CD8-positive, alpha-beta memory T cell (primary cell): ENCODE results near the gene STOM. TPM values are rescaled to one million over a fixed set of nuclear protein-coding genes. Genes with fewer than 3 reads are reported as not detected.
A peak's percentile ranks its signal among the peaks of the same experiment; 100 is the strongest.

ENCODE experiments used
- CTCF ChIA-PET: fragments of 350-600 bp; sonication (Branson Sonifier 250); formaldehyde crosslinking; loops from one replicate; lab custom pipeline; 2021; ENCODE audit warnings: antibody characterized with exemption; lab: Charles Lee
- POLR2A ChIA-PET: fragments of 350-600 bp; sonication (Branson Sonifier 250); formaldehyde crosslinking; loops from one replicate; lab custom pipeline; 2021; ENCODE audit warnings: antibody characterized with exemption; lab: Charles Lee
- DNase-seq, 5 donors: peaks; one replicate each; pipeline versions ENCODE4 v3.0.0 to v3.0.0-alpha.2; 2020 to 2022; ENCODE audit warnings: mixed read lengths in 1 of 5
- H3K27ac ChIP-seq: one replicate; pipeline ENCODE4 v1.7.0; 2013; ENCODE audit warnings: low read depth, mild to moderate bottlenecking, low read length, moderate library complexity
- H3K27me3 ChIP-seq: 2 replicates; pipeline ENCODE4 v1.7.0; 2013; ENCODE audit warnings: low read length, mild to moderate bottlenecking; ENCODE audit not compliant: insufficient read depth, poor library complexity, severe bottlenecking
- H3K36me3 ChIP-seq: 2 replicates; pipeline ENCODE4 v1.7.0; 2013; ENCODE audit warnings: mild to moderate bottlenecking, low read length, moderate library complexity; ENCODE audit not compliant: insufficient read depth
- H3K4me1 ChIP-seq: 2 replicates; pipeline ENCODE4 v1.7.0; 2013; ENCODE audit warnings: mild to moderate bottlenecking, low read length, moderate library complexity; ENCODE audit not compliant: insufficient read depth
- H3K4me3 ChIP-seq: 2 replicates; pipeline ENCODE4 v1.7.0; 2013; ENCODE audit warnings: mild to moderate bottlenecking, low read length
- H3K9me3 ChIP-seq: 2 replicates; pipeline ENCODE4 v1.7.0; 2013; ENCODE audit warnings: mild to moderate bottlenecking, low read length
- H3K27ac Mint-ChIP-seq, 8 donors: one replicate each; pipeline ENCODE4 v1.8.0; 2020 to 2021; ENCODE audit warnings: mixed read lengths in 8 of 8, mild to moderate bottlenecking in 6 of 8, inconsistent platforms in 3 of 8, moderate library complexity in 3 of 8
- H3K27me3 Mint-ChIP-seq, 2 donors: one replicate each; pipeline ENCODE4 v1.8.0; 2020 to 2021; ENCODE audit warnings: mixed read lengths in 2 of 2, mild to moderate bottlenecking in 1 of 2, moderate library complexity in 1 of 2
- H3K36me3 Mint-ChIP-seq, 3 donors: one replicate each; pipeline ENCODE4 v1.8.0; 2020 to 2021; ENCODE audit warnings: mixed read lengths in 3 of 3, inconsistent platforms in 1 of 3, mild to moderate bottlenecking in 1 of 3
- H3K4me1 Mint-ChIP-seq, 3 donors: one replicate each; pipeline ENCODE4 v1.8.0; 2020 to 2021; ENCODE audit warnings: mixed read lengths in 3 of 3, inconsistent platforms in 1 of 3, mild to moderate bottlenecking in 1 of 3
- H3K4me3 Mint-ChIP-seq, 7 donors: one replicate each; pipeline ENCODE4 v1.8.0; 2020 to 2021; ENCODE audit warnings: mixed read lengths in 7 of 7, mild to moderate bottlenecking in 6 of 7, moderate library complexity in 4 of 7, inconsistent platforms in 2 of 7
- H3K9me3 Mint-ChIP-seq, 5 donors: one replicate each; pipeline ENCODE4 v1.8.0; 2020 to 2022; ENCODE audit warnings: mixed read lengths in 5 of 5, mild to moderate bottlenecking in 3 of 5, moderate library complexity in 2 of 5, inconsistent platforms in 1 of 5
- polyA plus RNA-seq: library from polyadenylated mRNA; unstranded; fragments of 300-500 nt; fragmentation: Illumina TruSeq; gene quantifications from one replicate; pipeline ENCODE4 v1.2.3, GENCODE V29; 2021
- total RNA-seq, 2 experiments: library from RNA; stranded (reverse); gene quantifications; one replicate each; pipeline ENCODE4 v1.2.3, GENCODE V29; 2021

The STOM gene
- total and polyA plus RNA-seq, 3 experiments from 2014 or later = 63.0 to 315 (median 67.3) TPM

GRCh38 chr9:121354141-121354540, 15.9 kb downstream of the STOM start:
- Mint-ChIP-seq H3K27me3 (no peaks in the 10 kb centered on the region), H3K27ac (peak overlapping the region; percentile 36 to 95 (median 76)), H3K4me3 (peak overlapping the region; percentile 24 to 79 (median 67)), H3K36me3 (peaks cover 3 to 58% (median 26%) of the 10 kb centered on the region in 3 donors), H3K9me3 (no peaks in the 10 kb centered on the region), H3K4me1 (peaks cover 78 to 95% (median 89%) of the 10 kb centered on the region in 3 donors)
- Histone ChIP-seq H3K36me3 (peaks cover 9% of the 10 kb centered on the region), H3K9me3 (no peaks in the 10 kb centered on the region), H3K27me3 (no peaks in the 10 kb centered on the region), H3K4me3 (no peak overlapping the region), H3K4me1 (peaks cover 70% of the 10 kb centered on the region), H3K27ac (peak overlapping the region; percentile 27)
- ChIA-PET POLR2A (interaction anchor here (1.0 to 1.6 kb wide), 5 partner anchors 13 to 19 kb away, joined by 4 to 16 read pairs (median 5); no protein-coding TSS in a partner anchor), CTCF (interaction anchor here (0.5 to 3.5 kb wide), 9 partner anchors 10 to 600 kb away, joined by 3 to 27 read pairs (median 3); no protein-coding TSS in a partner anchor)
- no peak for DNase-seq

- peaks cover 71 to 89% (median 82%) of the 10 kb centered on the region in 3 donors for H3K4me1 Mint-ChIP-seq
- Histone ChIP-seq H3K9me3 (no peaks in the 10 kb centered on the region), H3K4me3 (peak overlapping the region; percentile 17), H3K27ac (peak overlapping the region; percentile 27), H3K36me3 (peaks cover 16% of the 10 kb centered on the region), H3K27me3 (no peaks in the 10 kb centered on the region), H3K4me1 (peaks cover 63% of the 10 kb centered on the region)
- peaks cover 3 to 64% (median 27%) of the 10 kb centered on the region in 3 donors for H3K36me3 Mint-ChIP-seq
- ChIA-PET POLR2A (interaction anchor here (0.5 to 1.6 kb wide), 8 partner anchors 11 to 652 kb away, joined by 3 to 16 read pairs (median 4); partner anchors contain the start of gene RAB14), CTCF (interaction anchor here (0.5 to 3.5 kb wide), 9 partner anchors 11 to 599 kb away, joined by 3 to 27 read pairs (median 3); no protein-coding TSS in a partner anchor)
- H3K9me3 Mint-ChIP-seq = no peaks in the 10 kb centered on the region
- H3K27me3 Mint-ChIP-seq = no peaks in the 10 kb centered on the region
- H3K27ac Mint-ChIP-seq = peak overlapping the region; percentile 36 to 95 (median 76)
- H3K4me3 Mint-ChIP-seq = peak overlapping the region; percentile 62 to 79 (median 73)
- DNase-seq = peak; percentile 39 to 86 (median 67)
Observed at GRCh38 chr9:121353241-121354061, 16.6 kb downstream of the STOM start.

GRCh38 chr9:121350993-121351561, 19.0 kb downstream of the STOM start:
- no peak overlapping the region for H3K27ac ChIP-seq
- no peak overlapping the region for H3K4me3 ChIP-seq
- H3K36me3 ChIP-seq = peaks cover 37% of the 10 kb centered on the region
- Mint-ChIP-seq H3K36me3 (peaks cover 9 to 83% (median 37%) of the 10 kb centered on the region in 3 donors), H3K4me1 (peaks cover 58 to 77% (median 74%) of the 10 kb centered on the region in 3 donors), H3K27me3 (no peaks in the 10 kb centered on the region), H3K27ac (peak overlapping the region in 1 of 8 donors; percentile 7), H3K9me3 (no peaks in the 10 kb centered on the region), H3K4me3 (peak overlapping the region in 1 of 7 donors; percentile 4)
- no peak for DNase-seq
- ChIA-PET POLR2A (no interaction called here), CTCF (interaction anchor here (1.0 to 4.5 kb wide), 3 partner anchors 19 to 48 kb away, joined by 3 to 32 read pairs (median 4); no protein-coding TSS in a partner anchor)
- peaks cover 51% of the 10 kb centered on the region for H3K4me1 ChIP-seq
- no peaks in the 10 kb centered on the region for H3K9me3 ChIP-seq
- H3K27me3 ChIP-seq = no peaks in the 10 kb centered on the region

GRCh38 chr9:121350036-121350435, 20.0 kb downstream of the STOM start:
- Histone ChIP-seq H3K36me3 (peaks cover 37% of the 10 kb centered on the region), H3K27ac (no peak overlapping the region), H3K9me3 (no peaks in the 10 kb centered on the region), H3K4me1 (peaks cover 42% of the 10 kb centered on the region), H3K27me3 (no peaks in the 10 kb centered on the region), H3K4me3 (no peak overlapping the region)
- H3K4me1 Mint-ChIP-seq = peaks cover 53 to 75% (median 71%) of the 10 kb centered on the region in 3 donors
- H3K4me3 Mint-ChIP-seq = peak overlapping the region in 1 of 7 donors; percentile 8
- peaks cover 9 to 83% (median 39%) of the 10 kb centered on the region in 3 donors for H3K36me3 Mint-ChIP-seq
- H3K27me3 Mint-ChIP-seq = no peaks in the 10 kb centered on the region
- no peaks in the 10 kb centered on the region for H3K9me3 Mint-ChIP-seq
- ChIA-PET POLR2A (no interaction called here), CTCF (interaction anchor here (1.3 to 4.5 kb wide), 4 partner anchors 12 to 29 kb away, joined by 4 to 32 read pairs (median 4); no protein-coding TSS in a partner anchor)
- peak overlapping the region in 3 of 8 donors; percentile 37 to 65 (median 64) for H3K27ac Mint-ChIP-seq
- no peak for DNase-seq

GRCh38 chr9:121349009-121349408, 21.0 kb downstream of the STOM start:
- CTCF ChIA-PET = interaction anchor here (1.0 to 4.5 kb wide), 4 partner anchors 13 to 28 kb away, joined by 3 to 32 read pairs (median 4); no protein-coding TSS in a partner anchor
- no peaks in the 10 kb centered on the region for H3K9me3 ChIP-seq
- H3K27me3 Mint-ChIP-seq = no peaks in the 10 kb centered on the region
- peaks cover 9 to 87% (median 37%) of the 10 kb centered on the region in 3 donors for H3K36me3 Mint-ChIP-seq
- no peaks in the 10 kb centered on the region for H3K9me3 Mint-ChIP-seq
- H3K27me3 ChIP-seq = no peaks in the 10 kb centered on the region
- DNase-seq = no peak
- peaks cover 33% of the 10 kb centered on the region for H3K4me1 ChIP-seq
- H3K4me1 Mint-ChIP-seq = peaks cover 52 to 76% (median 71%) of the 10 kb centered on the region in 3 donors
- POLR2A ChIA-PET = interaction anchor here (0.8 kb wide), 1 partner anchor 16 kb away, joined by 3 read pairs; no protein-coding TSS in a partner anchor
- H3K27ac ChIP-seq = no peak overlapping the region
- H3K27ac Mint-ChIP-seq = peak overlapping the region in 1 of 8 donors; percentile 58
- no peak overlapping the region for H3K4me3 ChIP-seq
- H3K4me3 Mint-ChIP-seq = no peak overlapping the region
- peaks cover 40% of the 10 kb centered on the region for H3K36me3 ChIP-seq

GRCh38 chr9:121348221-121348620, 21.8 kb downstream of the STOM start:
- peaks cover 26% of the 10 kb centered on the region for H3K4me1 ChIP-seq
- POLR2A ChIA-PET = interaction anchor here (0.8 kb wide), 1 partner anchor 16 kb away, joined by 3 read pairs; no protein-coding TSS in a partner anchor
- peaks cover 40% of the 10 kb centered on the region for H3K36me3 ChIP-seq
- H3K9me3 ChIP-seq = no peaks in the 10 kb centered on the region
- H3K4me3 ChIP-seq = no peak overlapping the region
- no peak for DNase-seq
- no peak overlapping the region for H3K27ac ChIP-seq
- Mint-ChIP-seq H3K4me3 (no peak overlapping the region), H3K9me3 (no peaks in the 10 kb centered on the region), H3K27ac (no peak overlapping the region), H3K27me3 (no peaks in the 10 kb centered on the region), H3K36me3 (peaks cover 9 to 89% (median 40%) of the 10 kb centered on the region in 3 donors), H3K4me1 (peaks cover 51 to 76% (median 71%) of the 10 kb centered on the region in 3 donors)
- H3K27me3 ChIP-seq = no peaks in the 10 kb centered on the region
- CTCF ChIA-PET = interaction anchor here (1.0 to 4.5 kb wide), 2 partner anchors 23 to 28 kb away, joined by 3 to 32 read pairs; no protein-coding TSS in a partner anchor

GRCh38 chr9:121345070-121345469, 25.0 kb downstream of the STOM start:
- H3K4me3 Mint-ChIP-seq = no peak overlapping the region
- peaks cover 41 to 61% (median 61%) of the 10 kb centered on the region in 3 donors for H3K4me1 Mint-ChIP-seq
- POLR2A ChIA-PET = interaction anchor here (1.1 kb wide), 1 partner anchor 13 kb away, joined by 4 read pairs; no protein-coding TSS in a partner anchor
- Histone ChIP-seq H3K27ac (no peak overlapping the region), H3K9me3 (no peaks in the 10 kb centered on the region), H3K36me3 (peaks cover 31% of the 10 kb centered on the region), H3K4me1 (no peaks in the 10 kb centered on the region), H3K4me3 (no peak overlapping the region), H3K27me3 (no peaks in the 10 kb centered on the region)
- no peaks in the 10 kb centered on the region for H3K9me3 Mint-ChIP-seq
- CTCF ChIA-PET = interaction anchor here (1.2 to 2.3 kb wide), 2 partner anchors 26 to 31 kb away, joined by 3 to 10 read pairs; no protein-coding TSS in a partner anchor
- no peak for DNase-seq
- H3K27ac Mint-ChIP-seq = peak overlapping the region in 3 of 8 donors; percentile 25 to 43 (median 40)
- H3K36me3 Mint-ChIP-seq = peaks cover 6 to 87% (median 33%) of the 10 kb centered on the region in 3 donors
- no peaks in the 10 kb centered on the region for H3K27me3 Mint-ChIP-seq
